GM12891 (cell line): Measurements from ENCODE around the gene SERPINE2.

Experiments used
- POLR2A ChIP-seq: IDR thresholded peaks from 2 replicates; pipeline ENCODE4 v1.6.1; 2011; ENCODE audit warnings: low read depth, low read length, control low read depth
- TAF1 ChIP-seq: IDR thresholded peaks from 2 replicates; pipeline ENCODE4 v1.6.1; 2011; ENCODE audit warnings: low read depth, low read length, control low read depth

DNA sequence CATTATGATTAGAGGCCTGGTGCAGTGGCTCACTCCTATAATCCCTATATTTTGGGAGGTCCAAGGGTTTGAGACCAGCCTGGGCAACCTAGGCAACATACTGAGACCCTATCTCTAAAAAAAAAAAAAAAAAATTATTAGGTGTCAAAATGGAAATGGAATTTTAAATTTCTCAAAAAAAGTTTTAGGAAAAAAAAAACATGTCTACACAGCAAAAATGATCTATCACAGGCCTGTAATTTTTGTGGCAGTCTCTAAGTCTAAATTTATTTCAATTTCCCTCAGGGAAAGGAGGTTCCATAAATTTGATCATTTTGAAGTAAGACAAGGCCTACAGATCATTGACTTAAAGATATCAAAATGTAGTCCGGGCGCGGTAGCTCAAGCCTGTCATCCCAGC is 65.5 kb downstream of the SERPINE2 start:
- TF ChIP-seq POLR2A = no peak
- no peak for TF ChIP-seq TAF1
